ENCODE results near the gene CREB5.

CREB5 gene

DNA sequence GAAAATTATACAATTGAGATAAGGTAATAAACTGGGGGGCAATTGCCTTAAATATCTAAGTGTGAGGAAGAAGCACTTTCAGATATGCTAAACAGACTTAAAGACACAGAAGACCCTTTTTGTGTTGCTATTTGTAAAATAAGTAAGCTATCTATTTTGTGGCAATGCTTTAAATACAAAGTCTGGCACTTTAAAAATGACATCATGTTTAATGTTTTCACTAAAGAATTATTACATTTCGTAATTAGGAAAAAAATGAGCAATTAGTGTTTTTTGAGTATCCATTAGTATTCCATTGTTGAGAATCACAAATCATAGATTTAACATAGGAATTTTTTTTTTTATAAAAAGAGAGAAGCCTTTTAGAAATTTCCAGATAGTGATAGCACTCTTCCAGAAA lies 2.1 kb downstream of the CREB5 start:
- Histone ChIP-seq H3K27me3 (ENCODE audit: insufficient read depth, low read length, poor library complexity, severe bottlenecking) (peaks cover 14% of the 10 kb centered on the region), H3K4me1 (ENCODE audit: insufficient read depth, low read length, poor library complexity, severe bottlenecking) (peaks cover 23% of the 10 kb centered on the region), H3K4me2 (ENCODE audit: low read depth, low read length, poor library complexity, severe bottlenecking) (no peak overlapping the region), H3K9me2 (replicated peaks; ENCODE audit: low read depth, low read length) (no peaks in the 10 kb centered on the region), H3K79me2 (ENCODE audit: insufficient read depth, low read length) (no peaks in the 10 kb centered on the region), H3F3A (ENCODE audit: low read depth) (no peaks in the 10 kb centered on the region), H2AFZ (ENCODE audit: low read length) (no peak overlapping the region), H3K9me3 (ENCODE audit: insufficient read depth, low read depth, low read length) (no peaks in the 10 kb centered on the region), H3K9ac (ENCODE audit: low read depth, low read length, poor library complexity, severe bottlenecking) (no peak overlapping the region), H4K20me1 (ENCODE audit: insufficient read depth, low read length, poor library complexity, severe bottlenecking) (no peaks in the 10 kb centered on the region), H3K4me3 (ENCODE audit: low read length, poor library complexity, severe bottlenecking) (no peak overlapping the region), H3K36me3 (ENCODE audit: insufficient read depth, low read length) (no peaks in the 10 kb centered on the region)
- TF ChIP-seq, protein P1, sequence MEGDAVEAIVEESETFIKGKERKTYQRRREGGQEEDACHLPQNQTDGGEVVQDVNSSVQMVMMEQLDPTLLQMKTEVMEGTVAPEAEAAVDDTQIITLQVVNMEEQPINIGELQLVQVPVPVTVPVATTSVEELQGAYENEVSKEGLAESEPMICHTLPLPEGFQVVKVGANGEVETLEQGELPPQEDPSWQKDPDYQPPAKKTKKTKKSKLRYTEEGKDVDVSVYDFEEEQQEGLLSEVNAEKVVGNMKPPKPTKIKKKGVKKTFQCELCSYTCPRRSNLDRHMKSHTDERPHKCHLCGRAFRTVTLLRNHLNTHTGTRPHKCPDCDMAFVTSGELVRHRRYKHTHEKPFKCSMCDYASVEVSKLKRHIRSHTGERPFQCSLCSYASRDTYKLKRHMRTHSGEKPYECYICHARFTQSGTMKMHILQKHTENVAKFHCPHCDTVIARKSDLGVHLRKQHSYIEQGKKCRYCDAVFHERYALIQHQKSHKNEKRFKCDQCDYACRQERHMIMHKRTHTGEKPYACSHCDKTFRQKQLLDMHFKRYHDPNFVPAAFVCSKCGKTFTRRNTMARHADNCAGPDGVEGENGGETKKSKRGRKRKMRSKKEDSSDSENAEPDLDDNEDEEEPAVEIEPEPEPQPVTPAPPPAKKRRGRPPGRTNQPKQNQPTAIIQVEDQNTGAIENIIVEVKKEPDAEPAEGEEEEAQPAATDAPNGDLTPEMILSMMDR (conservative IDR thresholded peaks at IDR 0.05; ENCODE audit: low read length) = no peak
- TF ChIP-seq EZH2phosphoT487 (IDR thresholded peaks at IDR 0.05; ENCODE audit: borderline replicate concordance) = no peak

DNA sequence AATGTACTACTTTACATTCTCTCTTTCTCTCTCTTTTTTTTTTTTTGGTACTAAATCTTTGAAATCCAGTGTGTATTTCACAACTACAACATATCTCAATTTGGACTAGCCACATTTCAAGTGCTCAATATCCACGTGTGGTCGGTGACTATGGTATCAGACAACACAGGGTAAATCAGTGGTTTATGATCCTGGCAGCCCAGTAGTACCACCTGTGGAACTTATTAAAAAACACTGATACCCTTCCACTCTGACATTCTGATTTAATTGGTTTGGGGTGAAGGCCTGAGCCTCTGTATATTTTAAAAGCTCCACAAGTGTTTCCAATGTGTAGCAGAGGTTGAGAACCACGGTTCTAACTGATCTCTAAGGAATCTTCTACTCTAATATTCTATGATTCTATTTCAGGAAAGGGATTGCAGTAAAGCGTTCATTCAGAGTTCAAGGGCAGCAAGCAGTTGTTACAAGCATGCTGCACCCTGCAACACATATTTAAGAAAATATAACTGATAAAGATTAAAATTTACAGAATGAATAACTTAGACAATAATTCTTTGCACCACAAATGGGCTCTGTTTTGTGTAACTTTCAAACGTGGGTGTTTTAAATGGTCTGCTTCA lies 5.1 kb downstream of the CREB5 start:
- Histone ChIP-seq H3F3A (ENCODE audit: low read depth) (no peaks in the 10 kb centered on the region), H3K4me1 (ENCODE audit: insufficient read depth, low read length, poor library complexity, severe bottlenecking) (peaks cover 6% of the 10 kb centered on the region), H4K20me1 (ENCODE audit: insufficient read depth, low read length, poor library complexity, severe bottlenecking) (no peaks in the 10 kb centered on the region), H3K9me2 (replicated peaks; ENCODE audit: low read depth, low read length) (no peaks in the 10 kb centered on the region), H3K4me2 (ENCODE audit: low read depth, low read length, poor library complexity, severe bottlenecking) (no peak overlapping the region), H3K9ac (ENCODE audit: low read depth, low read length, poor library complexity, severe bottlenecking) (no peak overlapping the region), H2AFZ (ENCODE audit: low read length) (no peak overlapping the region), H3K4me3 (ENCODE audit: low read length, poor library complexity, severe bottlenecking) (no peak overlapping the region), H3K27me3 (ENCODE audit: insufficient read depth, low read length, poor library complexity, severe bottlenecking) (no peaks in the 10 kb centered on the region), H3K36me3 (ENCODE audit: insufficient read depth, low read length) (no peaks in the 10 kb centered on the region), H3K9me3 (ENCODE audit: insufficient read depth, low read depth, low read length) (no peaks in the 10 kb centered on the region), H3K79me2 (ENCODE audit: insufficient read depth, low read length) (no peaks in the 10 kb centered on the region)
- TF ChIP-seq, protein P1 (conservative IDR thresholded peaks at IDR 0.05; ENCODE audit: low read length) = no peak
- TF ChIP-seq EZH2phosphoT487 (IDR thresholded peaks at IDR 0.05; ENCODE audit: borderline replicate concordance) = no peak

DNA sequence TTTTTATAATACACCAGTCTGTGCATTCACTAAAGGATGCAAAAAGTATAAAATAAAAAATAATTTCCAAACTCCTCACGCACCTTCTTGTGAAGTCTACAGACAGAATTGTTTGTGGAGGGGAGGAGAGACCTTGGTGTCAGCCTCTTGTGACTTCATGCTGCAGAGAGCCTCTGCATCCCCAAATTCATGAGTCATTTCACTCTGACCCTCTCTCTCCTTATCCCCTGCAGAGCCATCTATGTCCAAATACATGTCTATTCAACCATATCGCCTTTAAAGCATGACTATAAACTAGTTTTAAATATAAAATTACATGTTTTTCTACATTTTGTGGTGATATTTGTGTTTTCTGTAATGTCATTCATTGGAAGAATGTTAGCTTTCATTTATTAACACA lies 6.0 kb downstream of the CREB5 start:
- H3K27me3 ChIP-seq (ENCODE audit: insufficient read depth, low read length, poor library complexity, severe bottlenecking) = no peaks in the 10 kb centered on the region
- TF ChIP-seq, protein P1 (conservative IDR thresholded peaks at IDR 0.05; ENCODE audit: low read length) = no peak
- no peak for TF ChIP-seq EZH2phosphoT487 (IDR thresholded peaks at IDR 0.05; ENCODE audit: borderline replicate concordance)
- no peak overlapping the region for H3K4me2 ChIP-seq (ENCODE audit: low read depth, low read length, poor library complexity, severe bottlenecking)
- H3K4me3 ChIP-seq (ENCODE audit: low read length, poor library complexity, severe bottlenecking) = no peak overlapping the region
- no peak overlapping the region for H3K9ac ChIP-seq (ENCODE audit: low read depth, low read length, poor library complexity, severe bottlenecking)
- no peaks in the 10 kb centered on the region for H3F3A ChIP-seq (ENCODE audit: low read depth)
- H3K79me2 ChIP-seq (ENCODE audit: insufficient read depth, low read length) = no peaks in the 10 kb centered on the region
- no peaks in the 10 kb centered on the region for H3K9me2 ChIP-seq (replicated peaks; ENCODE audit: low read depth, low read length)
- no peaks in the 10 kb centered on the region for H4K20me1 ChIP-seq (ENCODE audit: insufficient read depth, low read length, poor library complexity, severe bottlenecking)
- no peaks in the 10 kb centered on the region for H3K9me3 ChIP-seq (ENCODE audit: insufficient read depth, low read depth, low read length)
- H3K4me1 ChIP-seq (ENCODE audit: insufficient read depth, low read length, poor library complexity, severe bottlenecking) = no peaks in the 10 kb centered on the region
- no peaks in the 10 kb centered on the region for H3K36me3 ChIP-seq (ENCODE audit: insufficient read depth, low read length)
- no peak overlapping the region for H2AFZ ChIP-seq (ENCODE audit: low read length)

Data from Loucy (cell line).